Osteocyte (in vitro differentiated cells): Measurements from ENCODE around the gene USP36. TPM values are rescaled to one million over a fixed set of nuclear protein-coding genes. Genes with fewer than 3 reads are reported as not detected.
A peak's percentile ranks its signal among the peaks of the same experiment; 100 is the strongest.

Source experiments
- DNase-seq: peaks from one replicate; pipeline ENCODE4 v3.0.0; 2021; ENCODE audit warnings: mixed read lengths; ENCODE audit not compliant: unreplicated experiment; ENCODE audit errors: extremely low spot score
- H3K27ac Mint-ChIP-seq: one replicate; pipeline ENCODE4 v1.8.0; 2021; ENCODE audit warnings: mild to moderate bottlenecking, mixed read lengths; ENCODE audit not compliant: unreplicated experiment
- H3K27me3 Mint-ChIP-seq: one replicate; pipeline ENCODE4 v1.8.0; 2021; ENCODE audit warnings: mixed read lengths; ENCODE audit not compliant: unreplicated experiment
- H3K36me3 Mint-ChIP-seq: one replicate; pipeline ENCODE4 v1.8.0; 2021; ENCODE audit warnings: mixed read lengths; ENCODE audit not compliant: unreplicated experiment
- H3K4me1 Mint-ChIP-seq: one replicate; pipeline ENCODE4 v1.8.0; 2021; ENCODE audit warnings: mixed read lengths; ENCODE audit not compliant: unreplicated experiment
- H3K4me3 Mint-ChIP-seq: one replicate; pipeline ENCODE4 v1.8.0; 2021; ENCODE audit warnings: mild to moderate bottlenecking, moderate library complexity, mixed read lengths; ENCODE audit not compliant: unreplicated experiment
- H3K9me3 Mint-ChIP-seq: one replicate; pipeline ENCODE4 v1.8.0; 2021; ENCODE audit warnings: mixed read lengths; ENCODE audit not compliant: unreplicated experiment
- total RNA-seq: library from RNA; stranded (reverse); gene quantifications from 2 replicates; pipeline ENCODE4 v1.2.1, GENCODE V29; 2021
- TF ChIP-seq, protein P1 (sequence below): fragments of 200-600 bp; sonication (generic); IDR thresholded peaks from 2 replicates; pipeline ENCODE4 v1.5.0; 2021; ENCODE audit warnings: antibody characterized with exemption, mild to moderate bottlenecking, moderate library complexity

The USP36 gene
- total RNA-seq, 1 donor from 2014 or later, result 56.2 TPM

DNA sequence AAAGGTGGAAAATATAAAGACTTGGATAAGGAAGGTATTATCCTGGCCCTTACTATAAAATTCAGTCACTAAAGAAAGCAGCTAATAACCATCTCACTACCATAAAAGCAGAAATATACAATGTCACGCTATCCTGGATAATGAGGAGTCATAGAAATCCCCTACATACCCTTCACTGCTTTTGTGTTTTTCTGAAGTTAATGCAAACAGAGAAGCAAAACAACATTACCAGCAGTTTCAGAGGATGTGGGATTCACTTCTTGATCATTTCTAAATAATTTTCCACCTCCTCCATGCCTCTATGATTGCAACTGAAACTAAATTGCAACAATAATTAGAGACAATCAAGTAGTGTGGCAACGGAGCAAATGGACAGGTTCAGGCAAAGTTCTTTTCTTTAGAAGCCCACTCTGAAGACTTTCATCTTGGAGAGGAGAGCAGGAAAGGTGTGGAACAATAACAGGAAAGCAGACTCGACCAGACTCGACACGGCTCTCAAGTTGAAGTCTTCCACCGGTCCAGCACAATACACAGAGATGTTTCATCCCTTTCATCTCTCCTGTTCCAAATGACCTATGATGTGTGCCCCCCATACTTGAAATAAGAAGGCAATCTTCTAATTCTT, 68.7 kb downstream of the USP36 start:
- TF ChIP-seq, protein P1, sequence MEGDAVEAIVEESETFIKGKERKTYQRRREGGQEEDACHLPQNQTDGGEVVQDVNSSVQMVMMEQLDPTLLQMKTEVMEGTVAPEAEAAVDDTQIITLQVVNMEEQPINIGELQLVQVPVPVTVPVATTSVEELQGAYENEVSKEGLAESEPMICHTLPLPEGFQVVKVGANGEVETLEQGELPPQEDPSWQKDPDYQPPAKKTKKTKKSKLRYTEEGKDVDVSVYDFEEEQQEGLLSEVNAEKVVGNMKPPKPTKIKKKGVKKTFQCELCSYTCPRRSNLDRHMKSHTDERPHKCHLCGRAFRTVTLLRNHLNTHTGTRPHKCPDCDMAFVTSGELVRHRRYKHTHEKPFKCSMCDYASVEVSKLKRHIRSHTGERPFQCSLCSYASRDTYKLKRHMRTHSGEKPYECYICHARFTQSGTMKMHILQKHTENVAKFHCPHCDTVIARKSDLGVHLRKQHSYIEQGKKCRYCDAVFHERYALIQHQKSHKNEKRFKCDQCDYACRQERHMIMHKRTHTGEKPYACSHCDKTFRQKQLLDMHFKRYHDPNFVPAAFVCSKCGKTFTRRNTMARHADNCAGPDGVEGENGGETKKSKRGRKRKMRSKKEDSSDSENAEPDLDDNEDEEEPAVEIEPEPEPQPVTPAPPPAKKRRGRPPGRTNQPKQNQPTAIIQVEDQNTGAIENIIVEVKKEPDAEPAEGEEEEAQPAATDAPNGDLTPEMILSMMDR, result no peak
- Mint-ChIP-seq H3K36me3 (peaks cover 4% of the 10 kb centered on the region), H3K4me1 (peaks cover 32% of the 10 kb centered on the region), H3K27ac (no peak overlapping the region), H3K4me3 (no peak overlapping the region), H3K27me3 (no peaks in the 10 kb centered on the region), H3K9me3 (no peaks in the 10 kb centered on the region)
- no peak for DNase-seq

DNA sequence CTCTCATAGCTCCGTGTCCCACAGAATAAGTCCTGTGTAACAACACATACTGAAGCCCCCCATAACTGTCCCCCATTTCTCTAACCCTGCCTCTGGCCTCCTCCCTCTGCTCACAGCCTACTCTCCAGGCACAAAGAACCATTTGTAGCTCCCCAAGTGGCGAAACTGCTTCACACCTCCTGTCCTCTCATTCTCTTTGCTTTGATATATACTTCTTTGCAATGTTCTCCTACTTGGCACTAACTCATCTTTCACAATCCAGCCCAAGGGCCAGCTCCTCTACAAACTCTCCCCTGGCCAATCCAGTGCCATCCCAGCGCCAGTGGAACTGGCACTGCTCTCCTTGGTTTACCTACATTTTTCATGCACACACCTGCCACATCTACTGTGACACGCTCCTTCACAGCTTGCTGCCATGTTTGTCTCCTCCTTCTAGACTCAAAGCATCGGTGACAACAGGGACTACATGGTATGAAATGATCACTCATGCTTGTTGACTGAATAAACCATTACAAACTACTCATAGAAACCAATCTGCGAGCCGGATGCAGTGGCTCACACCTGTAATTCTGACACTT, 71.3 kb downstream of the USP36 start:
- no peaks in the 10 kb centered on the region for H3K9me3 Mint-ChIP-seq
- no peak overlapping the region for H3K4me3 Mint-ChIP-seq
- H3K4me1 Mint-ChIP-seq, result peaks cover 21% of the 10 kb centered on the region
- peaks cover 4% of the 10 kb centered on the region for H3K36me3 Mint-ChIP-seq
- no peak for DNase-seq
- H3K27me3 Mint-ChIP-seq, result no peaks in the 10 kb centered on the region
- TF ChIP-seq, protein P1, result no peak
- no peak overlapping the region for H3K27ac Mint-ChIP-seq

DNA sequence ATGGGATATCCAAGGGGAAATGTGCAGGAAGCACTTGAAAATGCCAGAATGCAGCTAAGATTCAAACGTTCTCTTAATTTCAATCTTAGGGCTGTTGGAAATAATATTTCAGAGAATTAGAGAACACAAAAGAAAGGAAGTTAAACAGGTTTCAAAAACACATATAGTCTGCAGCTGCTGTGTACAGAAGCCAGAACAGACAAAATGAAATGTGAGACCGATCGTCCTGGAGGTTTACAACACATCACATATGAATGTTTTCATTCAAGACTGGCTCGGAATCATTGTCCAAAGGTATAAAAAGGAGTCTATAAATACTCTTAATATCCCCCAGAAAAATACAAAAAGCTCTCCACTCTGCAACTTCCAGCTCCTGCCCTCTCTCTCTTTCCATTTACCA, 72.8 kb downstream of the USP36 start:
- Mint-ChIP-seq H3K27me3 (no peaks in the 10 kb centered on the region), H3K4me3 (no peak overlapping the region), H3K4me1 (peaks cover 27% of the 10 kb centered on the region), H3K36me3 (peaks cover 2% of the 10 kb centered on the region), H3K27ac (no peak overlapping the region), H3K9me3 (no peaks in the 10 kb centered on the region)
- TF ChIP-seq, protein P1, result no peak
- no peak for DNase-seq

DNA sequence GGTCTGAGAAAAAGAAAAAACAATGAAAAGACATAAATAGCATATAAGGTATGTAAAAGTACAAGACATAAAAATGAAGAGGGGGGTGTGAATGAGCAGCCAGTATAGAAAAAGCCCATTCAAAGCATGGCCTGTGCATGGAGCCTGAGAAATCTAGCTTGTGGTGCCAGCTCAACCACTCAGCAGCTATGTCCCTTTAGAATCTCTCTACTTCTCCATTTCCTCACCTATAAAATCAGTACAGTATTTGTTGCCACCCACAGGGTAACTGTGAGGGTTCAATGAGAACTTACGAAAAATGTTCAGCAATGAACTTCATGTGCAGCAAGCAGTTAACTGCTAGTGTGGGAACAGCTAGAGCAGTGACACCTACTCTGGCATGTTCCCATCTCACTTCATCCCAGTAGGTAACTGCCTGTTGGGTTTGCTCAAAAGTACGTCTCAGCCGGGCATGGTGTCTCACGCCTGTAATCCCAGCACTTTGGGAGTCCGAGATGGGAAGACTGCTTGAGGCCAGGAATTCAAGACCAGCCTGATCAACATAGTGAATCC, 73.8 kb downstream of the USP36 start:
- DNase-seq, result no peak
- Mint-ChIP-seq H3K27me3 (no peaks in the 10 kb centered on the region), H3K4me3 (no peak overlapping the region), H3K36me3 (peaks cover 2% of the 10 kb centered on the region), H3K9me3 (no peaks in the 10 kb centered on the region), H3K27ac (no peak overlapping the region), H3K4me1 (peaks cover 31% of the 10 kb centered on the region)
- TF ChIP-seq, protein P1, result no peak

DNA sequence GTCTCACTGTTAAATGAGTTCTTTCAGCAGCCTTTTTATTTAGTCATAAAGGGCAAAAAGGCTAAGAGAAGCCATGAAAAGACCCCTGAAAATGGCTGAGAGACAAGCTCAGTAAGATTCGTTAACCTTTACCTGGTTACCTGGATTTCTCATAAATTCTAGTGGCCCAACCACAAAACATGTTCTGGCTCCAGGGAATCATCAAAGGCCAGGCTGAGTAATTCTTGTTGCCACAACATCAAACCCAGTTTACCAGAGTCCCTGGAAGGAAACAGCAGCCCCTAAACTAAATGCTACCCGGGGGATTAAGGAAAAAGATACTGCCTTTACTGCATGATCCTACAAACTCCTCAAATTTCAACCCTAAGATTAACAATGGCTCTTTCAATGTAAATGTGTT, 74.4 kb downstream of the USP36 start:
- H3K27ac Mint-ChIP-seq, result peak overlapping the region; percentile 54
- no peak for DNase-seq
- H3K9me3 Mint-ChIP-seq, result no peaks in the 10 kb centered on the region
- no peaks in the 10 kb centered on the region for H3K27me3 Mint-ChIP-seq
- H3K36me3 Mint-ChIP-seq, result no peaks in the 10 kb centered on the region
- H3K4me1 Mint-ChIP-seq, result peaks cover 31% of the 10 kb centered on the region
- no peak overlapping the region for H3K4me3 Mint-ChIP-seq
- TF ChIP-seq, protein P1, result no peak
